HG02852 (cell line): ENCODE results near the gene TMEM220.
A peak's percentile ranks its signal among the peaks of the same experiment; 100 is the strongest.
"Not testable (repeated sequence)": the region's sequence is repeated elsewhere in the genome, so short reads cannot be mapped to it uniquely, and the experiment has no call there.

ENCODE experiments used
- ATAC-seq: cut with Tn5 transposase; IDR thresholded peaks from one replicate; pipeline ENCODE4 v1.9.1; 2021; ENCODE audit warnings: mild to moderate bottlenecking, moderate library complexity; ENCODE audit not compliant: unreplicated experiment

Gene TMEM220

DNA sequence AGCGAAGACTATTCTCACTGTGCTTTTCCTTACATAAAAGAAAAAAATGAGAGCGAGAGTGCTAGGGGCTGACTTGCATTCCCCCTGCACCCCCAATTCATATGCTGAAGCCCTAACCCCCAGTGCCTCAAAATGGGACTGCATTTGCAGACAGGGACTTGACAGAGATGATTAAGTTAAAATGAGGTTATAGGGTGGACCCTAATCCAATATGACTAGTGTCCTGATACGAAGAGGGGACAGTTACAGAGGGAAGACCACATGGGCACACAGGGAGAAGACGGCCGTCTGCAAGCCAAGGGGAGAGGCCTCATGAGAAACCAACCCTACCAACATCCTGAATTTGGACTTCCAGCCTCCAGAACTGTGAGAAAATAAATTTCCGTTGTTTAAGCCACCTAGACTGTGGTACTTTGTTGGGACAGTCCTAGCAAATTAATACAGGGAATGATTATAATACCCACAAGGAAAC lies 1.6 kb upstream of the TMEM220 start:
- ATAC-seq: no peak

GRCh38 chr17:10730247-10730646 lies 424 bp upstream of the TMEM220 start:
- ATAC-seq: not testable (repeated sequence)

- no peak for ATAC-seq
Measured at GRCh38 chr17:10728331-10728892, 1.4 kb downstream of the TMEM220 start.

- no peak for ATAC-seq
Measured at GRCh38 chr17:10727192-10727591, 2.6 kb downstream of the TMEM220 start.

DNA sequence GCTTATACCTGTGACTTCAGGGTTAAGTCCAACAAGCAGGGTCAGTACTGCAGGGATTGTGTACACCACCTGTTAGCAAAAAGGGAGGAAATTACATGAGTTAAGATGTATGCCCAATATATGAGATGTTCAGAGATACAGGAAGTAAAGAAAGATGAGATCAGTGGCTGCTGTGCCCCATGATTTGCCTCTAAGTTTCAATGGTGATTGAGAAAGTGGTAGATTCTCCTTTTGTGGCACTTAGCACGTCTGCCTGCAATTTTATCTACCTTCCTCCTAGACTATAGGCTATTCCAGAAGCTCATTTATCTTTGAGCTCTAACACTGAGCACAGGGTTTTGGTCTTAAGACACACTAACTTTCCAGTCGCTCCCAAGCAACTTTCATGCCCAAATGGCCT lies 3.6 kb downstream of the TMEM220 start:
- no peak for ATAC-seq

DNA sequence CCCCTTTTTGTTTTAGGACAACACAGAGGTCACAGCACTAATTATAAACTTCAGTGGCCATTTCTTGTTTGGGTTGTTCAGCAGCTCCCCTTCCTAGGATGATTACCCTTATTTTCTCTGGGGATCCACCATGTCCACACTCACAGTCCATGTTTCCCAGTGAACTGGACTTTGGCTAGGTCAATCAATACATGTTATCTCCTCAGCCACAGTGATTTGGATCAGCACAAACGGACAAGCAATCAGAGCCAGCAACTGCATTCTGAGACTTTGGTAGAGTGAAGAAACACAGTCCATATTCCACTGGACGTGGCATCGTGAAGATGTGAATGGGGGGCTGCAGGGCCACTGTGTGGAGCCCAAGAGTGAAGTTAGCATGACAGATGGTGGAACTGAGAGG lies 4.6 kb downstream of the TMEM220 start:
- no peak for ATAC-seq

GRCh38 chr17:10724546-10725195 lies 5.2 kb downstream of the TMEM220 start:
- no peak for ATAC-seq

DNA sequence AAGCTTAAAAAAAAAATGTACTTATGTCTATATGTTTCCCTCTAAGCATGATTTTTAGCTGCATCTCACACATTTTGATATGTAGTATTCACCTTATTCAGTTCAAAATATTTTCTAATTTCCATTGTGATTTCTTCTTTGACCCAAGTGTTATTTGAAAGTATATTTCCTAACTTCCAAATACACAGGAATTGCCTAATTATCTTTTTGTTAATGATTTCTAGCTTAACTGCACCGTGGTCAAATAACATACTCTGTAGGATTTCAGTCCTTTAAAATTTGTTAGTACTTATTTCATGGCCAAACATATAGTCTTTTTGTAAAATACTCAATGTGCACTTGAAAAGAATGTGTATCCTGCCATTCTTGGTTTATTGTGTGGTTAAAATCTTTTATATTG lies 11.3 kb downstream of the TMEM220 start:
- no peak for ATAC-seq

DNA sequence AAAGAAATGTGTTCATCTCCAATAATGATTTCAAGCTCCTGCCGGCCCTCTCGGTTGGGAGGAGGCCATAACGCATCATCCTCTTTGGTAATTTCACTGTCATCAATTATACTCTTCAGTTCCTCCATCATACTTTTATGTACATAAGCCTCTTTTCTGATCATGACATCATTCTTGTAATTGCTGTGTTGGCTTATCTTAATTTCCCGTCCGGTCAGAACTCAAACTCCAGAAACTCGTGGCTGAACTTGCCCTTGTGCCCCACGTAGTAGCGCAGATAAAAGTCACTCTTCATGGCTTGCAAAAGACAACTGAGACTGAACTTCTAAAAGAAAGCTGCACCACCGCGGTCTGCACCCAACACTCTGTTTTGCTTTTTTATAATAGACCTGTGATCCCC lies 13.6 kb downstream of the TMEM220 start:
- ATAC-seq: no peak

DNA sequence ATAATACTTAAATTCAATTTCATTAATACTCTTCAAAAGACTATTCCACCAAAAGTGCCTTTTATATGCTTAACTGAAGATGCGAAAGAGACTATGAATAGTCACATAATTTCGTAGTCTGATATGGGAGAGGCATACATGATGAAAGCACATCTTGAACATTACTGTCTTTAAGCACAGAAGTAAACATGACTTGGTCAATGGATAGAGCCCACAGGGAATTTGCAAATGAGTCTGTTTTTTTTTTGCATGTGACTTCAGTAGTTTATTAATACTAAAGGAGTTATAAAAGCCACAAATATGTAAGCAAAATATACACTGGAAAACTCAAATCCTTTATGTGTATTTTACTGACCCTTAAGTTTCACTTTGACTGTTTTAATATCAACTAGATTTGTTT lies 16.5 kb downstream of the TMEM220 start:
- no peak for ATAC-seq

DNA sequence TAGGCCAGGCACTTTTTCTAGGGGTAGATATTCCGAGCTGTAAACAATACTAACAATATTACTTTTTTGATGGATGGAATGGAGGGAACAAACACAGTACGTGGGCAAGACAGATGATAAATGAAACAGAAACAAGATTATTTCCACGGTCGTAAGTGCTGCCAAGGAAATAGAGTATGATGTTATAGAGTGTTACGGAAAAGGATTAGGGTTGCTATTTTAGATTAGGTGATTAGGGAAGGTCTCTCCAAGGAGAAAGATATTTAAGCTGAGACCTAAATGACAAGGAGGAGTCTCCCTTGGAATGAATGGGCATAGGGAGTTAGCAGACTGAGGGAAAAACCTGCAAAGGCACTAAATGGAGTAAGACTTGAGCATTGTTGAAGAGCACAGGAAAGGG lies 24.1 kb downstream of the TMEM220 start:
- ATAC-seq: no peak

- no peak for ATAC-seq
Measured at GRCh38 chr17:10702574-10702973, 27.2 kb downstream of the TMEM220 start.

GRCh38 chr17:10699856-10700255 lies 30.0 kb downstream of the TMEM220 start:
- ATAC-seq: no peak

GRCh38 chr17:10698096-10698818 lies 31.6 kb downstream of the TMEM220 start:
- no peak for ATAC-seq

GRCh38 chr17:10697092-10698081 lies 32.4 kb downstream of the TMEM220 start, which contains the start of the genes ADPRM and SCO1:
Gene ADPRM, plus strand, starts transcription at chr17:10697594. Its CDS starts 7,333 bp downstream, at chr17:10704927.
Gene SCO1, minus strand, starts transcription at chr17:10697533. Its CDS starts 26 bp downstream, at chr17:10697507.
- peak; percentile 95 for ATAC-seq

- ATAC-seq: not testable (repeated sequence)
Measured at GRCh38 chr17:10695875-10696407, 33.9 kb downstream of the TMEM220 start.

GRCh38 chr17:10687499-10687898 lies 42.3 kb downstream of the TMEM220 start:
- ATAC-seq: no peak

DNA sequence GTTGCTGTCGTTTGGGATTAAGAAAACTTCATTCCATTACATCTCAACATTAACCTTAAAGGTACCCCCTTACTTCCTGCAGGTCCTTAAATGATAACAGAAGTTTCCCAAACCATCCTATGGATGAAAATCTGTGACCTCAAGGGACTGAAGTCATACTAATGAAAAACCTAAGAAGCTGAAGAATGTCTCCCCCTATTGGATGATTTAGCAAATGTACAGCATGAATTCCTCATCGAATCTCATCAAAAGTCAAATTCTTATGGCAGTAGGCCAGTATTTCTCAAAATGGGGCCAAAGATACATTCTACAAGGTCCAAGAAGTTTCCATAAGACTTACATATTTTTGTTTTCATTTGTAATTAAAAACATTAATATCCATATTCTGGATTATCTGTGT lies 46.0 kb downstream of the TMEM220 start:
- no peak for ATAC-seq

- ATAC-seq: no peak
Measured at GRCh38 chr17:10681866-10682446, 47.9 kb downstream of the TMEM220 start.

GRCh38 chr17:10674704-10675103 lies 55.1 kb downstream of the TMEM220 start:
- no peak for ATAC-seq
